Adrenal gland (tissue), 12 donors: ENCODE data around the gene EIF2S3. TPM values are rescaled to one million over a fixed set of nuclear protein-coding genes. Genes with fewer than 3 reads are reported as not detected.
"Not testable (repeated sequence)": the region's sequence is repeated elsewhere in the genome, so short reads cannot be mapped to it uniquely, and the experiment has no call there.

Experiments used
- DNase-seq, 7 donors: peaks; one replicate each; pipeline ENCODE4 v3.0.0-alpha.2; 2019 to 2020
- H3K27ac ChIP-seq, 5 donors: fragments of 200-600 bp; sonication (generic) in 4 of 5; 1 replicate in 3 of 5; 2 replicates in 2 of 5; pipeline versions ENCODE4 v1.5.1 to v1.8.0; 2016 to 2020; ENCODE audit warnings: mild to moderate bottlenecking in 1 of 5
- H3K27me3 ChIP-seq: fragments of 200-600 bp; 2 replicates; pipeline ENCODE4 v1.8.0; 2021
- H3K36me3 ChIP-seq, 2 donors: fragments of 200-600 bp; replicated peaks in 1 of 2; 1 replicate in 1 of 2; 2 replicates in 1 of 2; pipeline versions ENCODE4 v1.5.1 to v1.8.0; 2018 to 2022
- H3K4me1 ChIP-seq, 2 donors: fragments of 200-600 bp; replicated peaks in 1 of 2; 1 replicate in 1 of 2; 2 replicates in 1 of 2; pipeline versions ENCODE4 v1.5.1 to v1.8.0; 2018 to 2021
- H3K4me3 ChIP-seq, 4 donors: fragments of 200-600 bp; sonication (generic) in 3 of 4; one replicate each; pipeline ENCODE4 v1.5.1; 2016 to 2018
- H3K9me3 ChIP-seq, 3 donors: fragments of 200-600 bp; sonication (generic) in 1 of 3; replicated peaks in 1 of 3; 1 replicate in 2 of 3; 2 replicates in 1 of 3; pipeline versions ENCODE4 v1.5.1 to v1.8.0; 2016 to 2021
- CTCF ChIP-seq, 6 experiments: fragments of 450-650 bp in 4 of 6; fragments of 200-600 bp in 2 of 6; sonication (generic) in 1 of 6; IDR thresholded peaks; 1 replicate in 5 of 6; 2 replicates in 1 of 6; pipeline versions ENCODE4 v1.5.1 to v1.8.0; 2016 to 2021; ENCODE audit warnings: antibody characterized with exemption in 6 of 6, mild to moderate bottlenecking in 2 of 6, moderate library complexity in 1 of 6
- POLR2A ChIP-seq, 2 donors: fragments of 450-650 bp; IDR thresholded peaks; one replicate each; pipeline ENCODE4 v1.6.1; 2017; ENCODE audit warnings: antibody characterized with exemption in 2 of 2, mild to moderate bottlenecking in 2 of 2, moderate library complexity in 1 of 2
- WGBS, 4 donors: extraction: QIAGEN DNeasy Blood & Tissue Kit in 2 of 4; methylation state at CpG; one replicate each; pipeline versions ENCODE4 v1.1.5 to v1.1.7; 2013 to 2017; 5-methylcytosine and 5-hydroxymethylcytosine counted together
- intact Hi-C, 2 donors: fragments of 100-400 bp; cut with DNase I; formaldehyde crosslinking; loops; one replicate each; pipeline versions ENCODE4 v1.14.1 to v1.15.0; 2022 to 2023
- polyA plus RNA-seq, 3 donors: library from polyadenylated mRNA; stranded (reverse); fragments of 200-250 nt in 2 of 3; fragments of 350-450 nt in 1 of 3; fragmentation: Illumina TruSeq in 1 of 3; extraction: RNeasy Lipid Tissue Mini Kit (QIAGEN cat#74804) in 1 of 3; gene quantifications; one replicate each; pipeline ENCODE4 v1.2.3, GENCODE V29; 2013 to 2014
- total RNA-seq, 9 donors: library from RNA; depleted of rRNA in 4 of 9; stranded (reverse); fragments of >200 nt in 4 of 9; fragments of 120-200 nt in 1 of 9; fragmentation: NEBNext Ultra II Directional in 1 of 9; extraction: Animal tissue kit (Norgen Biotek cat#: 25700) in 1 of 9; gene quantifications; one replicate each; pipeline versions ENCODE4 v1.1.0 to v1.2.4, GENCODE V29; 2013 to 2023
- donor health status: healthy with polysubstance abuse.
- donor health status: Bipolar disorder and iron deficiency.
- donor health status: DM: yes; HTN: yes; CAD: no.
- donor health status: DM: no; HTN: no; CAD: no.
- donor health status: DM: no; HTN: no; CAD: no.
- donor health status: DM: yes; HTN: yes; CAD: no.

Gene EIF2S3
- total and polyA plus RNA-seq, 12 donors, result 49.1 to 185 (median 108) TPM

- no peaks in the 10 kb centered on the region for H3K27me3 ChIP-seq
- peak overlapping the region; percentile 83 to 98 (median 87) for H3K27ac ChIP-seq
- intact Hi-C loops, result no loop called here
- H3K36me3 ChIP-seq, result peaks cover 0 to 25% of the 10 kb centered on the region in 2 donors
- H3K4me3 ChIP-seq, result peak overlapping the region in 2 of 4 donors; percentile 48 to 95
- WGBS, 4 donors, result 0 to 12% (median 6%) methylated on average over 10 to 14 of the region's 14 CpGs; no CpG with 5 or more reads in 1 of the 4 donors
- H3K9me3 ChIP-seq, result no peaks in the 10 kb centered on the region
- TF ChIP-seq POLR2A (IDR thresholded peaks at IDR 0.05) (peak in 1 of 2 donors; percentile 17), CTCF (IDR thresholded peaks at IDR 0.05) (no peak)
- DNase-seq, result no peak
- peaks cover 0 to 11% of the 10 kb centered on the region in 2 donors for H3K4me1 ChIP-seq
Measured at GRCh38 chrX:24055043-24055356, 244 bp downstream of the EIF2S3 start.

GRCh38 chrX:24063488-24063887, 8.7 kb downstream of the EIF2S3 start:
- Histone ChIP-seq H3K27me3 (no peaks in the 10 kb centered on the region), H3K27ac (no peak overlapping the region), H3K9me3 (no peaks in the 10 kb centered on the region), H3K4me3 (no peak overlapping the region), H3K36me3 (peaks cover 0 to 94% of the 10 kb centered on the region in 2 donors), H3K4me1 (no peaks in the 10 kb centered on the region)
- intact Hi-C loops, result no loop called here
- WGBS, 4 donors, result 92 to 96% (median 94%) methylated on average over 6 of the region's 6 CpGs
- no peak for DNase-seq
- TF ChIP-seq POLR2A (IDR thresholded peaks at IDR 0.05) (no peak), CTCF (IDR thresholded peaks at IDR 0.05) (no peak)

GRCh38 chrX:24069877-24070276, 15.1 kb downstream of the EIF2S3 start:
- Histone ChIP-seq H3K4me1 (no peaks in the 10 kb centered on the region), H3K4me3 (no peak overlapping the region), H3K27me3 (no peaks in the 10 kb centered on the region), H3K36me3 (peaks cover 0 to 88% of the 10 kb centered on the region in 2 donors), H3K9me3 (no peaks in the 10 kb centered on the region), H3K27ac (no peak overlapping the region)
- DNase-seq, result no peak
- 94 to 99% (median 96%) methylated on average over 6 to 9 of the region's 9 CpGs for WGBS, 4 donors
- intact Hi-C loops, result no loop called here
- TF ChIP-seq CTCF (IDR thresholded peaks at IDR 0.05) (no peak), POLR2A (IDR thresholded peaks at IDR 0.05) (no peak)

GRCh38 chrX:24079411-24079810, 24.7 kb downstream of the EIF2S3 start:
- intact Hi-C loops, result no loop called here
- Histone ChIP-seq H3K27ac (no peak overlapping the region), H3K4me3 (no peak overlapping the region), H3K36me3 (peaks cover 0 to 33% of the 10 kb centered on the region in 2 donors), H3K9me3 (no peaks in the 10 kb centered on the region), H3K27me3 (no peaks in the 10 kb centered on the region), H3K4me1 (no peaks in the 10 kb centered on the region)
- 73 to 86% (median 83%) methylated on average over 5 of the region's 5 CpGs for WGBS, 4 donors
- no peak for DNase-seq
- TF ChIP-seq CTCF (IDR thresholded peaks at IDR 0.05), result no peak
- TF ChIP-seq POLR2A (IDR thresholded peaks at IDR 0.05), result no peak

- DNase-seq, H3K27ac ChIP-seq, H3K9me3 ChIP-seq, H3K4me1 ChIP-seq, H3K27me3 ChIP-seq, H3K4me3 ChIP-seq: not testable (repeated sequence)
- intact Hi-C loops, result loop anchor here (5.0 to 10.0 kb wide), 2 partner anchors 155 to 162 kb away; no protein-coding TSS in a partner anchor
- H3K36me3 ChIP-seq, result peaks cover 0 to 27% of the 10 kb centered on the region in 2 donors
- WGBS, 4 donors, result 65 to 83% (median 73%) methylated on average over 4 to 8 of the region's 8 CpGs
Measured at GRCh38 chrX:24080245-24080644, 25.5 kb downstream of the EIF2S3 start.
